Sigmoid colon (tissue), 7 donors: ENCODE data around the gene IL15. TPM values are rescaled to one million over a fixed set of nuclear protein-coding genes. Genes with fewer than 3 reads are reported as not detected.
"Not testable (repeated sequence)": the region's sequence is repeated elsewhere in the genome, so short reads cannot be mapped to it uniquely, and the experiment has no call there.

Experiments used
- DNase-seq: peaks from one replicate; pipeline ENCODE4 v3.0.0-alpha.2; 2019
- H3K27ac ChIP-seq, 4 donors: fragments of 200-600 bp; sonication (generic); one replicate each; pipeline ENCODE4 v1.5.1; 2016 to 2019; ENCODE audit warnings: mild to moderate bottlenecking in 1 of 4
- H3K27me3 ChIP-seq, 3 donors: fragments of 200-600 bp; sonication (generic); one replicate each; pipeline ENCODE4 v1.5.1; 2019; ENCODE audit warnings: mild to moderate bottlenecking in 1 of 3
- H3K36me3 ChIP-seq, 4 donors: fragments of 200-600 bp; sonication (generic); one replicate each; pipeline ENCODE4 v1.5.1; 2016 to 2019
- H3K4me1 ChIP-seq, 4 donors: fragments of 200-600 bp; sonication (generic); one replicate each; pipeline ENCODE4 v1.5.1; 2017 to 2019
- H3K4me3 ChIP-seq, 4 donors: fragments of 200-600 bp; sonication (generic); one replicate each; pipeline ENCODE4 v1.5.1; 2017 to 2019; ENCODE audit warnings: mild to moderate bottlenecking in 2 of 4, moderate library complexity in 1 of 4
- H3K9me3 ChIP-seq, 4 donors: fragments of 200-600 bp in 3 of 4; sonication (generic) in 3 of 4; one replicate each; pipeline versions ENCODE4 v1.5.1 to v1.6.1; 2013 to 2019
- EP300 ChIP-seq, 4 donors: sonication (generic); formaldehyde crosslinking; IDR thresholded peaks; one replicate each; pipeline ENCODE4 v1.6.1; 2017; ENCODE audit warnings: antibody characterized with exemption in 4 of 4
- POLR2A ChIP-seq, 2 donors: fragments of 450-650 bp; IDR thresholded peaks; one replicate each; pipeline ENCODE4 v1.6.1; 2016; ENCODE audit warnings: antibody characterized with exemption in 2 of 2, mild to moderate bottlenecking in 2 of 2, moderate library complexity in 2 of 2
- POLR2AphosphoS5 ChIP-seq, 4 donors: sonication (generic); formaldehyde crosslinking; IDR thresholded peaks; one replicate each; pipeline ENCODE4 v1.6.1; 2017; ENCODE audit warnings: antibody characterized with exemption in 4 of 4
- WGBS, 2 donors: extraction: QIAGEN DNeasy Blood & Tissue Kit; methylation state at CpG; one replicate each; pipeline ENCODE4 v1.1.7; 2013; 5-methylcytosine and 5-hydroxymethylcytosine counted together
- intact Hi-C: fragments of 100-400 bp; cut with DNase I; formaldehyde crosslinking; loops from one replicate; pipeline ENCODE4 v1.15.1; 2023
- polyA plus RNA-seq, 3 donors: library from polyadenylated mRNA; stranded (reverse); fragments of 200-250 nt; gene quantifications; one replicate each; pipeline ENCODE4 v1.2.3, GENCODE V29; 2013
- total RNA-seq, 4 donors: library from RNA; depleted of rRNA; stranded (reverse); fragments of >200 nt; gene quantifications; one replicate each; pipeline ENCODE4 v1.1.0, GENCODE V29; 2016
- TF ChIP-seq, protein P1 (sequence below), 4 experiments: fragments of 450-650 bp in 3 of 4; fragments of 200-600 bp in 1 of 4; IDR thresholded peaks; one replicate each; pipeline ENCODE4 v1.5.1; 2016 to 2019; ENCODE audit warnings: antibody characterized with exemption in 4 of 4, mild to moderate bottlenecking in 3 of 4, moderate library complexity in 2 of 4
- donor health status: healthy with polysubstance abuse.
- donor health status: Bipolar disorder and iron deficiency.
- donor health status: healthy.

The IL15 gene
- total and polyA plus RNA-seq, 7 donors, result 5.9 to 16.1 (median 6.5) TPM

DNA sequence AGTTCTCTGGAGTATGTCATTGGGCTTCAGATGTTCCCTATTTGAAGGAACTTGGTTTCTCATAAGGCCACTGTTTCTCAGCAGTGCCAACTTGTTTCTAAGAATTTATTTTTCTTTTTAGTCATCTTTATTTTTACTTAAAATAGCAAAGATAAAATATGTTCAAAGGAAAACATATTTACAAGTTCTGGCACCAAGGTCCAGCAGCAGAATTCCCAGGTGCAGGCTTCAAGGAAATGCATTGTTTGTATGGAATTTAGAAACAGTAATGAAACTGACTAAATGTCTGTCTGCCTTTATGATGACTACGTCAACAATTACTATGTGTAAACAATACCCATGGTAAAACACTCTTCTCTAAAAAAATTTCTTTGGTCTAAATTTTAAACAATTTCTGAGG, 109.6 kb downstream of the IL15 start:
- Histone ChIP-seq H3K4me3 (no peak overlapping the region), H3K9me3 (peaks cover 0 to 3% (median 0%) of the 10 kb centered on the region in 4 donors), H3K4me1 (no peaks in the 10 kb centered on the region), H3K27ac (no peak overlapping the region), H3K27me3 (no peaks in the 10 kb centered on the region), H3K36me3 (no peaks in the 10 kb centered on the region)
- 18 to 49% methylated on average over 1 of the region's 1 CpG for WGBS, 2 donors
- no peak for DNase-seq
- intact Hi-C loops, result no loop called here
- TF ChIP-seq, protein P1, sequence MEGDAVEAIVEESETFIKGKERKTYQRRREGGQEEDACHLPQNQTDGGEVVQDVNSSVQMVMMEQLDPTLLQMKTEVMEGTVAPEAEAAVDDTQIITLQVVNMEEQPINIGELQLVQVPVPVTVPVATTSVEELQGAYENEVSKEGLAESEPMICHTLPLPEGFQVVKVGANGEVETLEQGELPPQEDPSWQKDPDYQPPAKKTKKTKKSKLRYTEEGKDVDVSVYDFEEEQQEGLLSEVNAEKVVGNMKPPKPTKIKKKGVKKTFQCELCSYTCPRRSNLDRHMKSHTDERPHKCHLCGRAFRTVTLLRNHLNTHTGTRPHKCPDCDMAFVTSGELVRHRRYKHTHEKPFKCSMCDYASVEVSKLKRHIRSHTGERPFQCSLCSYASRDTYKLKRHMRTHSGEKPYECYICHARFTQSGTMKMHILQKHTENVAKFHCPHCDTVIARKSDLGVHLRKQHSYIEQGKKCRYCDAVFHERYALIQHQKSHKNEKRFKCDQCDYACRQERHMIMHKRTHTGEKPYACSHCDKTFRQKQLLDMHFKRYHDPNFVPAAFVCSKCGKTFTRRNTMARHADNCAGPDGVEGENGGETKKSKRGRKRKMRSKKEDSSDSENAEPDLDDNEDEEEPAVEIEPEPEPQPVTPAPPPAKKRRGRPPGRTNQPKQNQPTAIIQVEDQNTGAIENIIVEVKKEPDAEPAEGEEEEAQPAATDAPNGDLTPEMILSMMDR (IDR thresholded peaks at IDR 0.05), result no peak
- TF ChIP-seq EP300 (IDR thresholded peaks at IDR 0.05), result no peak
- no peak for TF ChIP-seq POLR2AphosphoS5 (IDR thresholded peaks at IDR 0.05)
- no peak for TF ChIP-seq POLR2A (IDR thresholded peaks at IDR 0.05)

DNA sequence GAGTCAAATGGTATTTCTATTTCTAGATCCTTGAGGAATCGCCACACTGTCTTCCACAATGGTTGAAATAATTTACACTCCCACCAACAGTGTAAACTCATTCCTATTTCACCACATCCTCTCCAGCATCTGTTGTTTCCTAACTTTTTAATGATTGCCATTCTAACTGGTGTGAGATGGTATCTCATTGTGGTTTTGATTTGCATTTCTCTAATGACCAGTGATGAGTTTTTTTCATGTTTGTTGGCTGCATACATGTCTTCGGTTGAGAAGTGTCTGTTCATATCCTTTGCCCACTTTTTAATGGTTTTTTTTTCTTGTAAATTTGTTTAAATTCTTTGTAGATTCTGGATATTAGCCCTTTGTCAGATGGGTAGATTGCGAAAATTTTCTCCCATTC, 115.4 kb downstream of the IL15 start:
- intact Hi-C loops, H3K27ac ChIP-seq, DNase-seq, H3K36me3 ChIP-seq, H3K9me3 ChIP-seq, H3K4me3 ChIP-seq, H3K4me1 ChIP-seq, H3K27me3 ChIP-seq: not testable (repeated sequence)
- WGBS, 2 donors, result 88 to 90% methylated on average over 3 of the region's 3 CpGs

DNA sequence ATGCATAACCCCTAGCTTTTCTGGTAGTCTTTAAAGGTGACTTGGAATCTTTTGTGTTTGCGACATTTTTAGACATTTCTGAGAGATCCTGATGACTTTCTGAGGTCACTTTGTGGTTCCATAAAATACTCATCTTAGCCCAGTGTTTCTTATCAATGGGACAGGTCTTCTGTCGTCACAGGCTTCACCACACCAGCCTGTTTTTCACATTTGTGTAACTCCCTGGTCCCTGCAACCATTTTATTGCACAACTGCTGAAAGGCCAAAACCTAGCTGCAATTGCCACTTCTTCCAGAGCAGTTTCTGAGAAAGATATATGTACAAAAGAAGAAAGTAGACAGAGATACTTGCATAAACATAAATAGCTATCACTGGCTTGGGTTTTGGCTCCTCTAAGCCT, 120.9 kb downstream of the IL15 start:
- WGBS, 2 donors, result 81 to 85% methylated on average over 2 of the region's 2 CpGs
- intact Hi-C loops, result no loop called here

DNA sequence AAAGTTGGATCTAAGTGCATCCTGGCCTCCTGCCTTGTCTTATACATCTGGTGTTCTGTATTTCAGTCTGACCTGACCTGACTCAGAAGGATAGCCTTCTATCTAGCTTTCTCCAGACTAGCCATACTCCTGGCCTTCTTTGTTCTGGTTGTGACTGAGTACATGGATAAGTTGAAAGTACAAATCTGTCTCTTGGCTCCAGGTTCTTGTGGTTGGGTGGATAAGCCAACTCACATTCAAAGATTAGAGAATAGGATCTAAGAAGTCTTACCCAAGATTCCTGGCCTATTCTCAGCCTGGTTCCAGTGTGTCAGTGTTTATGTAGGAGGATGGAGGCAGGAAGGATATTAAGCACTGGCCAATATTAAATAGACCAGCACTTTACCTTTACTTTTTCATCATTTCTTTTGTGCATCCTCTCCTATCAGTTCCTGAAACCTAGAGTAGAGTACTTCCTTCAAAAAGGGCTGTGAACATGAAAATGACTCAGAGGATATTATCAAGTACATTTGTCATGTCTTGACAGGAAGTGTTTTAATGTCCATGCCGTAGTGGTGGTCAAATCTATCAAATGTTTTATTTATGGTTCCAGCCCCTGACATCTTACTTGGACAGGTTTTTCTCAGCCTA, 123.5 kb downstream of the IL15 start:
- H3K27ac ChIP-seq, result no peak overlapping the region
- DNase-seq, result no peak
- intact Hi-C loops, result no loop called here
- no peak for TF ChIP-seq POLR2A (IDR thresholded peaks at IDR 0.05)
- no peak for TF ChIP-seq EP300 (IDR thresholded peaks at IDR 0.05)
- TF ChIP-seq POLR2AphosphoS5 (IDR thresholded peaks at IDR 0.05), result no peak
- TF ChIP-seq, protein P1 (IDR thresholded peaks at IDR 0.05), result no peak
- H3K27me3 ChIP-seq, result no peaks in the 10 kb centered on the region
- H3K36me3 ChIP-seq, result no peaks in the 10 kb centered on the region
- 34 to 82% methylated on average over 1 of the region's 1 CpG for WGBS, 2 donors
- H3K4me3 ChIP-seq, result no peak overlapping the region
- H3K4me1 ChIP-seq, result no peaks in the 10 kb centered on the region
- no peaks in the 10 kb centered on the region for H3K9me3 ChIP-seq

More for the DNA sequence above, 120.9 kb downstream of the IL15 start:
- no peaks in the 10 kb centered on the region for H3K27me3 ChIP-seq
- H3K36me3 ChIP-seq, result no peaks in the 10 kb centered on the region
- no peak for DNase-seq
- no peaks in the 10 kb centered on the region for H3K9me3 ChIP-seq
- no peaks in the 10 kb centered on the region for H3K4me1 ChIP-seq
- TF ChIP-seq, protein P1 (IDR thresholded peaks at IDR 0.05), result no peak
- no peak for TF ChIP-seq POLR2A (IDR thresholded peaks at IDR 0.05)
- no peak overlapping the region for H3K4me3 ChIP-seq
- H3K27ac ChIP-seq, result no peak overlapping the region

DNA sequence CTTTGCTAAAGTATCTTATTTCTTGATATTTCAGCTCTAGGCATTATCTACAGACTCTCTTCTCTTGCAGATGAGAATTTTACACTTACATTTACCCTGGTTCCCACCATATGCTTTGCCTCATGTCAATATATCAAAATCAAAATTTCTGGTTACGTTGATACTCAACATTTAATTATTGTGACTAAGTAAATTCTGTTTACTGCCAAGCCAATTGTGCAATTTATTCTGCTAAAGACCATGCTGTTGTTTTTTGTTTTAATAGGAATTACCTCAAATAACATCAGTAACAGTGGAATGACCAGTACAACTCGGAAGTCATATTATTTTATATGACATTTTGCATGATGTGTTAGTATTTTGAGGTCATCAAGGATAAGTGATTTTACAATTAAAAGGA, 125.5 kb downstream of the IL15 start:
- H3K9me3 ChIP-seq, result no peaks in the 10 kb centered on the region
- TF ChIP-seq POLR2AphosphoS5 (IDR thresholded peaks at IDR 0.05), result no peak
- TF ChIP-seq, protein P1 (IDR thresholded peaks at IDR 0.05), result no peak
- no peak for TF ChIP-seq EP300 (IDR thresholded peaks at IDR 0.05)
- no peak for TF ChIP-seq POLR2A (IDR thresholded peaks at IDR 0.05)
- H3K27ac ChIP-seq, result no peak overlapping the region
- no peaks in the 10 kb centered on the region for H3K36me3 ChIP-seq
- 78 to 85% methylated on average over 2 of the region's 2 CpGs for WGBS, 2 donors
- DNase-seq, result no peak
- no peaks in the 10 kb centered on the region for H3K4me1 ChIP-seq
- no peaks in the 10 kb centered on the region for H3K27me3 ChIP-seq
- H3K4me3 ChIP-seq, result no peak overlapping the region
- intact Hi-C loops, result no loop called here
